ENCODE data around the gene CBX2.
A peak's percentile ranks its signal among the peaks of the same experiment; 100 is the strongest.

Gene CBX2

GRCh38 chr17:79774561-79774975 is 3.4 kb upstream of the CBX2 start:
- no peaks in the 10 kb centered on the region for H3K9me3 ChIP-seq (ENCODE audit: low read depth, low read length)
- no peak for TF ChIP-seq EZH2 (IDR thresholded peaks at IDR 0.05)
- no peak for TF ChIP-seq FOXP2 (optimal IDR thresholded peaks at IDR 0.05; ENCODE audit: control extremely low read depth, extremely low read length, insufficient read depth)
- no peak for TF ChIP-seq POLR2AphosphoS5 (IDR thresholded peaks at IDR 0.05; ENCODE audit: borderline replicate concordance, low read depth, low read length)
- H3K9ac ChIP-seq (ENCODE audit: insufficient read length), result no peak overlapping the region
- no peak overlapping the region for H3K27ac ChIP-seq
- peaks cover 8% of the 10 kb centered on the region for H3K36me3 ChIP-seq (ENCODE audit: insufficient read depth, low read length)
- H3K4me3 ChIP-seq, result no peak overlapping the region
- DNase-seq (ENCODE audit: low read depth, low spot score), result no peak

- no peak for DNase-seq (ENCODE audit: low read depth, low spot score)
- Histone ChIP-seq H3K36me3 (ENCODE audit: insufficient read depth, low read length) (peaks cover 19% of the 10 kb centered on the region), H3K9ac (ENCODE audit: insufficient read length) (no peak overlapping the region), H3K9me3 (ENCODE audit: low read depth, low read length) (no peaks in the 10 kb centered on the region), H3K4me3 (no peak overlapping the region), H3K27ac (no peak overlapping the region)
- TF ChIP-seq FOXP2 (optimal IDR thresholded peaks at IDR 0.05; ENCODE audit: control extremely low read depth, extremely low read length, insufficient read depth) (no peak), POLR2AphosphoS5 (IDR thresholded peaks at IDR 0.05; ENCODE audit: borderline replicate concordance, low read depth, low read length) (no peak), EZH2 (IDR thresholded peaks at IDR 0.05) (no peak)
These were observed 2.3 kb upstream of the CBX2 start for GRCh38 chr17:79775632-79776031.

- DNase-seq (ENCODE audit: low read depth, low spot score), result no peak
- peak overlapping the region; percentile 89 for H3K27ac ChIP-seq
- no peaks in the 10 kb centered on the region for H3K9me3 ChIP-seq (ENCODE audit: low read depth, low read length)
- peak overlapping the region; percentile 73 for H3K4me3 ChIP-seq
- H3K9ac ChIP-seq (ENCODE audit: insufficient read length), result peak overlapping the region; percentile 77
- H3K36me3 ChIP-seq (ENCODE audit: insufficient read depth, low read length), result peaks cover 28% of the 10 kb centered on the region
- no peak for TF ChIP-seq EZH2 (IDR thresholded peaks at IDR 0.05)
- no peak for TF ChIP-seq FOXP2 (optimal IDR thresholded peaks at IDR 0.05; ENCODE audit: control extremely low read depth, extremely low read length, insufficient read depth)
- TF ChIP-seq POLR2AphosphoS5 (IDR thresholded peaks at IDR 0.05; ENCODE audit: borderline replicate concordance, low read depth, low read length), result no peak
These were observed 1.4 kb upstream of the CBX2 start for GRCh38 chr17:79776376-79777119.

- TF ChIP-seq POLR2AphosphoS5 (IDR thresholded peaks at IDR 0.05; ENCODE audit: borderline replicate concordance, low read depth, low read length) (peak; percentile 62), EZH2 (IDR thresholded peaks at IDR 0.05) (no peak), FOXP2 (optimal IDR thresholded peaks at IDR 0.05; ENCODE audit: control extremely low read depth, extremely low read length, insufficient read depth) (no peak)
- no peaks in the 10 kb centered on the region for H3K9me3 ChIP-seq (ENCODE audit: low read depth, low read length)
- no peak for DNase-seq (ENCODE audit: low read depth, low spot score)
- H3K36me3 ChIP-seq (ENCODE audit: insufficient read depth, low read length), result peaks cover 35% of the 10 kb centered on the region
- peak overlapping the region; percentile 89 for H3K27ac ChIP-seq
- H3K9ac ChIP-seq (ENCODE audit: insufficient read length), result peak overlapping the region; percentile 77
- H3K4me3 ChIP-seq, result peak overlapping the region; percentile 73
These were observed 641 bp upstream of the CBX2 start for GRCh38 chr17:79777120-79777893.

- Histone ChIP-seq H3K9ac (ENCODE audit: insufficient read length) (peak overlapping the region; percentile 90), H3K27ac (peak overlapping the region; percentile 58), H3K36me3 (ENCODE audit: insufficient read depth, low read length) (peaks cover 45% of the 10 kb centered on the region), H3K9me3 (ENCODE audit: low read depth, low read length) (no peaks in the 10 kb centered on the region), H3K4me3 (peak overlapping the region; percentile 96)
- DNase-seq (ENCODE audit: low read depth, low spot score), result no peak
- TF ChIP-seq POLR2AphosphoS5 (IDR thresholded peaks at IDR 0.05; ENCODE audit: borderline replicate concordance, low read depth, low read length) (0 out of 2 replicates have a peak, but pooled peaks have one; percentile 16), FOXP2 (optimal IDR thresholded peaks at IDR 0.05; ENCODE audit: control extremely low read depth, extremely low read length, insufficient read depth) (no peak)
These were observed 646 bp downstream of the CBX2 start for GRCh38 chr17:79778504-79779083.

GRCh38 chr17:79779084-79779529 is 1.2 kb downstream of the CBX2 start:
- Histone ChIP-seq H3K4me3 (peak overlapping the region; percentile 96), H3K27ac (0 out of 2 replicates have a peak overlapping the region, but pooled peaks have one; percentile 58)

GRCh38 chr17:79779661-79780365 is 1.9 kb downstream of the CBX2 start:
- no peaks in the 10 kb centered on the region for H3K9me3 ChIP-seq (ENCODE audit: low read depth, low read length)
- peaks cover 57% of the 10 kb centered on the region for H3K36me3 ChIP-seq (ENCODE audit: insufficient read depth, low read length)
- peak overlapping the region; percentile 20; the same call in 1 of the 2 replicates for H3K27ac ChIP-seq
- peak overlapping the region; percentile 96 for H3K4me3 ChIP-seq
- DNase-seq (ENCODE audit: low read depth, low spot score), result no peak
- H3K9ac ChIP-seq (ENCODE audit: insufficient read length), result peak overlapping the region; percentile 90
- TF ChIP-seq FOXP2 (optimal IDR thresholded peaks at IDR 0.05; ENCODE audit: control extremely low read depth, extremely low read length, insufficient read depth), result no peak
- no peak for TF ChIP-seq EZH2 (IDR thresholded peaks at IDR 0.05)
- TF ChIP-seq POLR2AphosphoS5 (IDR thresholded peaks at IDR 0.05; ENCODE audit: borderline replicate concordance, low read depth, low read length), result no peak

More at GRCh38 chr17:79779084-79779529, 1.2 kb downstream of the CBX2 start:
- DNase-seq (ENCODE audit: low read depth, low spot score), result no peak
- no peak for TF ChIP-seq FOXP2 (optimal IDR thresholded peaks at IDR 0.05; ENCODE audit: control extremely low read depth, extremely low read length, insufficient read depth)
- TF ChIP-seq POLR2AphosphoS5 (IDR thresholded peaks at IDR 0.05; ENCODE audit: borderline replicate concordance, low read depth, low read length), result no peak
- TF ChIP-seq EZH2 (IDR thresholded peaks at IDR 0.05), result no peak
- Histone ChIP-seq H3K36me3 (ENCODE audit: insufficient read depth, low read length) (peaks cover 50% of the 10 kb centered on the region), H3K9me3 (ENCODE audit: low read depth, low read length) (no peaks in the 10 kb centered on the region), H3K9ac (ENCODE audit: insufficient read length) (peak overlapping the region; percentile 90)
